GM18867 (cell line): Measurements from ENCODE around the gene CLCNKA.
"Not testable (repeated sequence)": the region's sequence is repeated elsewhere in the genome, so short reads cannot be mapped to it uniquely, and the experiment has no call there.

ENCODE experiments used
- ATAC-seq: cut with Tn5 transposase; IDR thresholded peaks from one replicate; pipeline ENCODE4 v1.9.1; 2021; ENCODE audit warnings: mild to moderate bottlenecking, moderate library complexity; ENCODE audit not compliant: unreplicated experiment

Gene CLCNKA

GRCh38 chr1:16021681-16022080, at the start of gene CLCNKA:
Gene CLCNKA (plus strand): TSS chr1:16022036. CDS start chr1:16022620, 584 bp downstream.
- no peak for ATAC-seq

- ATAC-seq = no peak
These were observed 49.4 kb upstream of the CLCNKA start for GRCh38 chr1:15972409-15972808.

- ATAC-seq = no peak
These were observed 48.1 kb upstream of the CLCNKA start for GRCh38 chr1:15973772-15974171.

GRCh38 chr1:15974855-15975254, 47.0 kb upstream of the CLCNKA start:
- peak; percentile 34 for ATAC-seq

- peak; percentile 57 for ATAC-seq
These were observed 46.5 kb upstream of the CLCNKA start for GRCh38 chr1:15975358-15975804.

GRCh38 chr1:15975805-15976680, 45.8 kb upstream of the CLCNKA start, which contains the start of gene ZBTB17:
Gene ZBTB17 (minus strand): TSS chr1:15976101. CDS start chr1:15948495, 27,606 bp downstream.
- peak; percentile 76 for ATAC-seq

- ATAC-seq = not testable (repeated sequence)
These were observed 43.9 kb upstream of the CLCNKA start for GRCh38 chr1:15977947-15978346.

- ATAC-seq = no peak
These were observed 40.2 kb upstream of the CLCNKA start for GRCh38 chr1:15981679-15982078.

GRCh38 chr1:15983275-15983674, 38.6 kb upstream of the CLCNKA start:
- ATAC-seq = no peak

- no peak for ATAC-seq
These were observed 36.1 kb upstream of the CLCNKA start for GRCh38 chr1:15985611-15986297.

- ATAC-seq = no peak
These were observed 32.7 kb upstream of the CLCNKA start for GRCh38 chr1:15988856-15989736.

GRCh38 chr1:15989776-15990175, 32.1 kb upstream of the CLCNKA start:
- no peak for ATAC-seq

GRCh38 chr1:15991427-15992186, 30.2 kb upstream of the CLCNKA start:
- ATAC-seq = no peak

- ATAC-seq = no peak
These were observed 29.7 kb upstream of the CLCNKA start for GRCh38 chr1:15992187-15992553.

GRCh38 chr1:15992582-15993500, 29.0 kb upstream of the CLCNKA start:
- no peak for ATAC-seq

GRCh38 chr1:15993666-15994065, 28.2 kb upstream of the CLCNKA start:
- no peak for ATAC-seq

- ATAC-seq = no peak
These were observed 27.8 kb upstream of the CLCNKA start for GRCh38 chr1:15994081-15994480.

- no peak for ATAC-seq
These were observed 27.1 kb upstream of the CLCNKA start for GRCh38 chr1:15994590-15995351.
